Measurements from ENCODE around the gene CD53. TPM values are rescaled to one million over a fixed set of nuclear protein-coding genes. Genes with fewer than 3 reads are reported as not detected.
"Not testable (repeated sequence)": the region's sequence is repeated elsewhere in the genome, so short reads cannot be mapped to it uniquely, and the experiment has no call there.

Gene CD53
- total RNA-seq, result 313 TPM

GRCh38 chr1:110872745-110873720 is at the start of gene CD53:
Gene CD53 (plus strand): TSS chr1:110873148. CDS start chr1:110891409, 18,261 bp downstream.
- peak; percentile 42 to 97 (median 90) for DNase-seq (ENCODE audit: low read depth in 2 of 3, low spot score in 2 of 3)

GRCh38 chr1:110824192-110824591 is 48.8 kb upstream of the CD53 start:
- DNase-seq (ENCODE audit: low read depth in 2 of 3, low spot score in 2 of 3), result no peak

GRCh38 chr1:110829955-110830553 is 42.9 kb upstream of the CD53 start:
- DNase-seq (ENCODE audit: low read depth in 2 of 3, low spot score in 2 of 3), result peak; percentile 17 to 77 (median 36)

- DNase-seq (ENCODE audit: low read depth in 2 of 3, low spot score in 2 of 3), result not testable (repeated sequence)
These were observed 39.2 kb upstream of the CD53 start for GRCh38 chr1:110833779-110834178.

- DNase-seq (ENCODE audit: low read depth in 2 of 3, low spot score in 2 of 3), result no peak
These were observed 26.1 kb upstream of the CD53 start for GRCh38 chr1:110846861-110847260.

- DNase-seq (ENCODE audit: low read depth in 2 of 3, low spot score in 2 of 3), result no peak
These were observed 22.8 kb upstream of the CD53 start for GRCh38 chr1:110850145-110850544.

GRCh38 chr1:110850627-110851026 is 22.3 kb upstream of the CD53 start:
- DNase-seq (ENCODE audit: low read depth in 2 of 3, low spot score in 2 of 3), result no peak

GRCh38 chr1:110853135-110853534 is 19.8 kb upstream of the CD53 start:
- no peak for DNase-seq (ENCODE audit: low read depth in 2 of 3, low spot score in 2 of 3)

GRCh38 chr1:110856410-110856809 is 16.5 kb upstream of the CD53 start:
- no peak for DNase-seq (ENCODE audit: low read depth in 2 of 3, low spot score in 2 of 3)

- DNase-seq (ENCODE audit: low read depth in 2 of 3, low spot score in 2 of 3), result no peak
These were observed 14.7 kb upstream of the CD53 start for GRCh38 chr1:110857964-110858948.

- DNase-seq (ENCODE audit: low read depth in 2 of 3, low spot score in 2 of 3), result no peak
These were observed 13.9 kb upstream of the CD53 start for GRCh38 chr1:110859062-110859461.

- DNase-seq (ENCODE audit: low read depth in 2 of 3, low spot score in 2 of 3), result no peak
These were observed 12.8 kb upstream of the CD53 start for GRCh38 chr1:110860174-110860573.

- not testable (repeated sequence) for DNase-seq (ENCODE audit: low read depth in 2 of 3, low spot score in 2 of 3)
These were observed 12.3 kb upstream of the CD53 start for GRCh38 chr1:110860620-110861019.

- DNase-seq (ENCODE audit: low read depth in 2 of 3, low spot score in 2 of 3), result not testable (repeated sequence)
These were observed 11.0 kb upstream of the CD53 start for GRCh38 chr1:110861942-110862341.

- DNase-seq (ENCODE audit: low read depth in 2 of 3, low spot score in 2 of 3), result no peak
These were observed 8.7 kb upstream of the CD53 start for GRCh38 chr1:110864287-110864686.

- no peak for DNase-seq (ENCODE audit: low read depth in 2 of 3, low spot score in 2 of 3)
These were observed 2.1 kb upstream of the CD53 start for GRCh38 chr1:110870721-110871388.

- peak in 1 of 3 donors; percentile 26 for DNase-seq (ENCODE audit: low read depth in 2 of 3, low spot score in 2 of 3)
These were observed 593 bp upstream of the CD53 start for GRCh38 chr1:110872366-110872744.

GRCh38 chr1:110873856-110874255 is 908 bp downstream of the CD53 start:
- no peak for DNase-seq (ENCODE audit: low read depth in 2 of 3, low spot score in 2 of 3)

GRCh38 chr1:110874324-110875215 is 1.6 kb downstream of the CD53 start:
- DNase-seq (ENCODE audit: low read depth in 2 of 3, low spot score in 2 of 3), result peak in 1 of 3 donors; percentile 63

All from hematopoietic multipotent progenitor cell (in vitro differentiated cells).